Adipocyte (in vitro differentiated cells): ENCODE results near the gene CADPS.

Experiments used
- DNase-seq: peaks from one replicate; pipeline ENCODE4 v3.0.0-alpha.2; 2015; ENCODE audit warnings: low read depth
- H3K27me3 ChIP-seq: replicated peaks from 2 replicates; pipeline ENCODE4 v1.7.0; 2013; ENCODE audit warnings: mild to moderate bottlenecking, low read length, moderate library complexity; ENCODE audit not compliant: control insufficient read depth, insufficient read depth
- H3K36me3 ChIP-seq: 2 replicates; pipeline ENCODE4 v1.7.0; 2013; ENCODE audit warnings: low read length, mild to moderate bottlenecking, moderate library complexity; ENCODE audit not compliant: control insufficient read depth, insufficient read depth, severe bottlenecking
- H3K4me1 ChIP-seq: 2 replicates; pipeline ENCODE4 v1.7.0; 2013; ENCODE audit warnings: mild to moderate bottlenecking, low read length, moderate library complexity; ENCODE audit not compliant: control insufficient read depth, insufficient read depth
- H3K4me3 ChIP-seq: 2 replicates; pipeline ENCODE4 v1.7.0; 2013; ENCODE audit warnings: mild to moderate bottlenecking, low read length, moderate library complexity
- H3K9ac ChIP-seq: 2 replicates; pipeline ENCODE4 v1.7.0; 2013; ENCODE audit warnings: mild to moderate bottlenecking, low read length, moderate library complexity
- H3K9me3 ChIP-seq: 2 replicates; pipeline ENCODE4 v1.7.0; 2013; ENCODE audit warnings: mild to moderate bottlenecking, low read length, moderate library complexity; ENCODE audit not compliant: control insufficient read depth

CADPS gene

DNA sequence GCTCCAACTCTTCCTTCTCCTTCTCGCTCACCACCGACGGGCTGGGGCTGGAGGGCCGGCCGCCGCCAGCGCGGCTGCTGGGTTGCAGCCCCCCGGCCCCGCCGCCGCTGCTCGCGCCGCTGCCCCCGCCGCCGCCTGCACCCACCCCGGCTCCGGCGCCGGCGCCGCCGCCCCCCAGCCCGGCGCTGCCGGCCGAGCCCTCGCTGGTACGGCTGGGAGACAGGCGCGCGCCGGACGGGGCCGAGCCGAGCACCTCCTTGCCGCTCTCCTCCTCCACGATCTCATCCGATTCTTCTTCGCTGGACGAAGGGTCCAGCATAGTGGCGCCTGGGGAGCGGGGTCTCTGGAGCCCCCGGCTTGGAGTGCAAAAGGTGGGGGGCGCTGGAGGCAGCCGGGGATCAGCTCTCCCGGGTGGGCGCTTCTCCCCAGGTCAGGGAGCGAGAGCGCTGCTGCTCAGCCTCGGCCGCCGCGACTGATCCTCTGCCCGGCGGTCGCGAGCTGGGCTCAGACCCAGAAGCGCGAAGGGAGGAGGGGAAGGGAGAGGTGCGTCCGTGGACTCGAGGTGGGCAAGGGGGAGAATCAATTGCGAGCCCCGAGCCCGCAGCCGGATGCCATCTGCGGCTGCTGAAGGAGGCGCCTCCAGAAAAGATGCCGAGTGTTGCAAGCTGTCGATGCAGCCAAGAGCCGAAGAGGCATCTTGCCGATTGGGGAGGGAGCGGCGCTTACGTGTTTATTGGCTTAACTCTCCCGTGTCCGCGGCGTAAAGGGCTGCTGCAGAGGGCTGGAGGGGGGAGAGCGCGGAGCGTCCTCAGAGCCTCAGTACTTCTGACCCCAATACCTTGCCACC lies at the start of gene CADPS:
CADPS (minus strand) TSS at position 706 of the 847 bp plus-strand sequence; CDS start at position 319, 387 bp downstream.
- peaks cover 30% of the 10 kb centered on the region for H3K27me3 ChIP-seq
- H3K36me3 ChIP-seq = no peaks in the 10 kb centered on the region
- peaks cover 4% of the 10 kb centered on the region for H3K4me1 ChIP-seq
- peak within 1 kb of the TSS; percentile 77 for H3K4me3 ChIP-seq
- no peak within 1 kb of the TSS for H3K9ac ChIP-seq
- H3K9me3 ChIP-seq = peaks cover 8% of the 10 kb centered on the region
- DNase-seq = peak; percentile 5

DNA sequence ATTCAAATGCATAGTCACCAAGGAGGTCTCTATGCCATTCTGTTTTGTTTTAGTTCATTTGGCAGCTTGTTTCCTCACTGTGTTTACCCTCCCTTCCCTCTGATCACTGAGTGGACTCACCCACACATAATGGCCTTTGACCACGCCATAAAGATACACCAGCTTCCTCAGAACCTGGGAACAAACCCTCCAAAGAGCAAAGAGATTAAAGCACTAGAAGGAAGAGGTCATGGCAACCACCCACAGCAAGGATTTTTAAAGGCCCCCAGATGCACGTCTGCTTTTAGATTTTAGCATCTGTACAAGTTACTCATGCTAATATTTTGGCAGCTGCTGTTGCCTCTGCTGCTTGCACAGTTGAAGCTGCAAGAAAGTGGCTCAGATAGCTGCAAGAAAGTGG lies 47.9 kb upstream of the CADPS start:
- H3K9ac ChIP-seq = no peak overlapping the region

GRCh38 chr3:62922326-62922725 lies 47.1 kb upstream of the CADPS start:
- Histone ChIP-seq H3K36me3 (no peaks in the 10 kb centered on the region), H3K27me3 (no peaks in the 10 kb centered on the region), H3K9ac (no peak overlapping the region), H3K4me1 (no peaks in the 10 kb centered on the region), H3K9me3 (no peaks in the 10 kb centered on the region), H3K4me3 (no peak overlapping the region)
- no peak for DNase-seq

More for the DNA sequence above, 47.9 kb upstream of the CADPS start:
- no peak for DNase-seq
- Histone ChIP-seq H3K36me3 (no peaks in the 10 kb centered on the region), H3K9me3 (no peaks in the 10 kb centered on the region), H3K4me3 (no peak overlapping the region), H3K27me3 (no peaks in the 10 kb centered on the region), H3K4me1 (no peaks in the 10 kb centered on the region)

GRCh38 chr3:62920466-62920784 lies 45.2 kb upstream of the CADPS start:
- Histone ChIP-seq H3K4me3 (no peak overlapping the region), H3K36me3 (no peaks in the 10 kb centered on the region), H3K27me3 (no peaks in the 10 kb centered on the region), H3K9me3 (no peaks in the 10 kb centered on the region), H3K9ac (no peak overlapping the region), H3K4me1 (no peaks in the 10 kb centered on the region)
- no peak for DNase-seq

DNA sequence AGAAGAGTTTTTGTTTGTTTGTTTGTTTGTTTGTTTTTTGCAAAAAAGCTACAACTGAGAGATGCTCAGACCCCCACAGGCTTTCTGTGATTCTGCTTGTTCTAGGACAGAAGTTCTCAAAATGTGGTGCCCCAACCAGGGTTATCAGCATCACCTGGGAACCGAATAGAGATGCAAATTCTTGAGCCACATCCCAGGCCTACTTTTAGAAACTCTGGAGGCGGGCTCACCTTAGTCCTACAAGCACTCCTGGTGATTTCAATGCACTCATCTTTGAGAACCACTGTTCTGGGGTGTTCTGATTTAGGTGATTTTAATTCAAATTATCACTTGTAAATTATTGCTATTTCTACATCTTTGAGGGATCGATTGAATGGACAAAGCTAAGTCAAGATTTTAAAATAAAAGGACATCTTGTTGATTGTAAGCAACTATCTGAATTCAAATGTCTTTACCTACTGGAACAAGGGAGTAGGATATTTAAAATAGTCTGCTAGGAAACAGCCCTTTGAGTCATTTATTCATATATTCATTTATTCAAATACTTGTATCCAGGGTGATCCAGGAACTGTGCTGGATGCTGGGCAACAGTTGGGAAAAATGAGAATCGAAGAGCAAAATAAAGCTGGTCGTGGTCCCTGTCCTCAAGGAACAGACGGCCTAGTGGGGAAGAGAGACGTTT lies 44.7 kb upstream of the CADPS start:
- Histone ChIP-seq H3K9ac (no peak overlapping the region), H3K27me3 (no peaks in the 10 kb centered on the region), H3K4me1 (no peaks in the 10 kb centered on the region), H3K4me3 (no peak overlapping the region), H3K9me3 (no peaks in the 10 kb centered on the region), H3K36me3 (no peaks in the 10 kb centered on the region)
- DNase-seq = no peak

GRCh38 chr3:62918777-62919176 lies 43.6 kb upstream of the CADPS start:
- H3K9ac ChIP-seq = no peak overlapping the region
- H3K27me3 ChIP-seq = no peaks in the 10 kb centered on the region
- H3K9me3 ChIP-seq = no peaks in the 10 kb centered on the region
- no peak overlapping the region for H3K4me3 ChIP-seq
- no peak for DNase-seq
- no peaks in the 10 kb centered on the region for H3K4me1 ChIP-seq
- no peaks in the 10 kb centered on the region for H3K36me3 ChIP-seq

GRCh38 chr3:62918131-62918530 lies 42.9 kb upstream of the CADPS start:
- H3K4me3 ChIP-seq = no peak overlapping the region
- H3K27me3 ChIP-seq = no peaks in the 10 kb centered on the region
- no peak overlapping the region for H3K9ac ChIP-seq
- H3K9me3 ChIP-seq = no peaks in the 10 kb centered on the region
- DNase-seq = no peak
- H3K36me3 ChIP-seq = no peaks in the 10 kb centered on the region
- H3K4me1 ChIP-seq = no peaks in the 10 kb centered on the region

GRCh38 chr3:62911526-62911925 lies 36.3 kb upstream of the CADPS start:
- Histone ChIP-seq H3K36me3 (no peaks in the 10 kb centered on the region), H3K4me3 (no peak overlapping the region), H3K9me3 (no peaks in the 10 kb centered on the region), H3K9ac (no peak overlapping the region), H3K4me1 (no peaks in the 10 kb centered on the region), H3K27me3 (no peaks in the 10 kb centered on the region)
- no peak for DNase-seq

GRCh38 chr3:62905331-62905730 lies 30.1 kb upstream of the CADPS start:
- Histone ChIP-seq H3K27me3 (no peaks in the 10 kb centered on the region), H3K4me1 (no peaks in the 10 kb centered on the region), H3K9ac (no peak overlapping the region), H3K9me3 (no peaks in the 10 kb centered on the region), H3K4me3 (no peak overlapping the region), H3K36me3 (no peaks in the 10 kb centered on the region)
- DNase-seq = no peak

GRCh38 chr3:62898530-62899496 lies 23.6 kb upstream of the CADPS start:
- H3K9me3 ChIP-seq = no peaks in the 10 kb centered on the region
- H3K4me1 ChIP-seq = no peaks in the 10 kb centered on the region
- peaks cover 5% of the 10 kb centered on the region for H3K27me3 ChIP-seq
- no peak for DNase-seq
- no peak overlapping the region for H3K4me3 ChIP-seq
- H3K9ac ChIP-seq = no peak overlapping the region
- H3K36me3 ChIP-seq = no peaks in the 10 kb centered on the region

GRCh38 chr3:62895901-62896300 lies 20.7 kb upstream of the CADPS start:
- Histone ChIP-seq H3K27me3 (peaks cover 5% of the 10 kb centered on the region), H3K9ac (no peak overlapping the region), H3K9me3 (no peaks in the 10 kb centered on the region), H3K36me3 (no peaks in the 10 kb centered on the region), H3K4me3 (no peak overlapping the region), H3K4me1 (no peaks in the 10 kb centered on the region)
- no peak for DNase-seq
